ENCODE measurements around the gene MAGI3. TPM values are rescaled to one million over a fixed set of nuclear protein-coding genes. Genes with fewer than 3 reads are reported as not detected.
A peak's percentile ranks its signal among the peaks of the same experiment; 100 is the strongest.

Gene MAGI3
- total RNA-seq, 1 experiment from 2014 or later: 27.6 TPM

GRCh38 chr1:113437554-113438341 lies 47.4 kb downstream of the MAGI3 start:
- Mint-ChIP-seq H3K36me3 (ENCODE audit: insufficient read depth, unreplicated experiment) (no peaks in the 10 kb centered on the region), H3K27me3 (ENCODE audit: insufficient read depth, unreplicated experiment) (no peaks in the 10 kb centered on the region), H3K9me3 (ENCODE audit: unreplicated experiment) (no peaks in the 10 kb centered on the region), H3K4me1 (ENCODE audit: low read depth, unreplicated experiment) (peaks cover 29% of the 10 kb centered on the region), H3K4me3 (ENCODE audit: unreplicated experiment) (no peak overlapping the region), H3K27ac (ENCODE audit: unreplicated experiment) (no peak overlapping the region)
- no peak overlapping the region for H3K4me3 ChIP-seq (ENCODE audit: low read depth, low read length)
- POLR2A ChIA-PET: no interaction called here
- intact Hi-C loops (cut with micrococcal nuclease; ENCODE audit: unreplicated experiment): no loop called here
- H3K4me1 ChIP-seq: peaks cover 32% of the 10 kb centered on the region
- no peaks in the 10 kb centered on the region for H3K36me3 ChIP-seq (ENCODE audit: control insufficient read depth, insufficient read depth, low read length)
- TF ChIP-seq CTCF (IDR thresholded peaks at IDR 0.05; ENCODE audit: insufficient read depth in 1 of 2, low read depth in 1 of 2, low read length in 1 of 2, severe bottlenecking in 1 of 2, unreplicated experiment in 1 of 2): no peak
- CTCF ChIA-PET: interaction anchor here (0.6 kb wide), 1 partner anchor 501 kb away, joined by 3 read pairs; no protein-coding TSS in a partner anchor
- H3K9me3 ChIP-seq: no peaks in the 10 kb centered on the region
- H3K27me3 ChIP-seq (replicated peaks; ENCODE audit: control insufficient read depth, insufficient read depth, low read length): no peaks in the 10 kb centered on the region
- DNase-seq: no peak
- BruUV-seq (replicated peaks): no TSS peak

- DNase-seq: no peak
- ChIA-PET POLR2A (no interaction called here), CTCF (interaction anchor here (0.6 kb wide), 1 partner anchor 500 kb away, joined by 3 read pairs; no protein-coding TSS in a partner anchor)
- Histone ChIP-seq H3K27me3 (replicated peaks; ENCODE audit: control insufficient read depth, insufficient read depth, low read length) (no peaks in the 10 kb centered on the region), H3K4me1 (peaks cover 31% of the 10 kb centered on the region), H3K9me3 (no peaks in the 10 kb centered on the region), H3K4me3 (ENCODE audit: low read depth, low read length) (no peak overlapping the region), H3K36me3 (ENCODE audit: control insufficient read depth, insufficient read depth, low read length) (no peaks in the 10 kb centered on the region)
- Mint-ChIP-seq H3K4me3 (ENCODE audit: unreplicated experiment) (no peak overlapping the region), H3K27ac (ENCODE audit: unreplicated experiment) (no peak overlapping the region), H3K36me3 (ENCODE audit: insufficient read depth, unreplicated experiment) (peaks cover under 1% of the 10 kb centered on the region), H3K4me1 (ENCODE audit: low read depth, unreplicated experiment) (peaks cover 29% of the 10 kb centered on the region), H3K9me3 (ENCODE audit: unreplicated experiment) (no peaks in the 10 kb centered on the region), H3K27me3 (ENCODE audit: insufficient read depth, unreplicated experiment) (no peaks in the 10 kb centered on the region)
- intact Hi-C loops (cut with micrococcal nuclease; ENCODE audit: unreplicated experiment): no loop called here
- BruUV-seq (replicated peaks): no TSS peak
- no peak for TF ChIP-seq CTCF (IDR thresholded peaks at IDR 0.05; ENCODE audit: insufficient read depth in 1 of 2, low read depth in 1 of 2, low read length in 1 of 2, severe bottlenecking in 1 of 2, unreplicated experiment in 1 of 2)
Observed at GRCh38 chr1:113438505-113439276, 48.4 kb downstream of the MAGI3 start.

GRCh38 chr1:113439277-113439670 lies 49.0 kb downstream of the MAGI3 start:
- no TSS peak for BruUV-seq (replicated peaks)

More at GRCh38 chr1:113439277-113439670, 49.0 kb downstream of the MAGI3 start:
- Mint-ChIP-seq H3K9me3 (ENCODE audit: unreplicated experiment) (peaks cover 1% of the 10 kb centered on the region), H3K4me1 (ENCODE audit: low read depth, unreplicated experiment) (peaks cover 24% of the 10 kb centered on the region), H3K27ac (ENCODE audit: unreplicated experiment) (no peak overlapping the region), H3K4me3 (ENCODE audit: unreplicated experiment) (peak overlapping the region; percentile 35), H3K27me3 (ENCODE audit: insufficient read depth, unreplicated experiment) (no peaks in the 10 kb centered on the region), H3K36me3 (ENCODE audit: insufficient read depth, unreplicated experiment) (peaks cover 6% of the 10 kb centered on the region)
- H3K36me3 ChIP-seq (ENCODE audit: control insufficient read depth, insufficient read depth, low read length): no peaks in the 10 kb centered on the region
- ChIA-PET POLR2A (no interaction called here), CTCF (no interaction called here)
- peaks cover 25% of the 10 kb centered on the region for H3K4me1 ChIP-seq
- TF ChIP-seq CTCF (IDR thresholded peaks at IDR 0.05; ENCODE audit: insufficient read depth in 1 of 2, low read depth in 1 of 2, low read length in 1 of 2, severe bottlenecking in 1 of 2, unreplicated experiment in 1 of 2): no peak
- no peaks in the 10 kb centered on the region for H3K9me3 ChIP-seq
- DNase-seq: no peak
- no peak overlapping the region for H3K4me3 ChIP-seq (ENCODE audit: low read depth, low read length)
- intact Hi-C loops (cut with micrococcal nuclease; ENCODE audit: unreplicated experiment): no loop called here
- H3K27me3 ChIP-seq (replicated peaks; ENCODE audit: control insufficient read depth, insufficient read depth, low read length): no peaks in the 10 kb centered on the region
